ENCODE data around the gene CYB561.

CYB561 gene

DNA sequence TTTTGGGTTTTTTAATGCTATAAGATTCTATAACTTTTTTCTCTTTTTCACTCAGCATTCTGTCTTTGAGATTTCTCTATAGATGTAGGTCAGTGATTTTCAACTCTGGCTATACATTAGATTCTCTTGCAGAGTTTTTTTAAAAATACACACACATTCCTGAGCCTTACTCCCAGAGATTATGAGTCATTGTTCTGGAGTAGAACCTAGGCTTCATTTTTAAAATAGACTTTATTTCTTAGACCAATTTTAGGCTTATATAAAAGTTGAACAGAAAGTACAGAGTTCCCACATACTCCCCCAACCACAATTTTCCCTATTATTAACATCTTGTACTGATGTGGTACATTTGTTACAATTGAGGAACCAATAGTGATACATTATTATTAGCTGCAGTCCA is 63.3 kb downstream of the CYB561 start:
- no peak for DNase-seq
- H3K9me2 ChIP-seq (replicated peaks; ENCODE audit: insufficient read depth, low read length): no peaks in the 10 kb centered on the region
- H3K4me1 ChIP-seq (ENCODE audit: low read length): peaks cover 6% of the 10 kb centered on the region; the same call in 1 of the 2 replicates
- H3K79me2 ChIP-seq (ENCODE audit: low read length): no peaks in the 10 kb centered on the region
- TF ChIP-seq EZH2 (optimal IDR thresholded peaks at IDR 0.05; ENCODE audit: low read depth, low read length) (no peak), CTCF (IDR thresholded peaks at IDR 0.05; ENCODE audit: low read length) (no peak), EZH2phosphoT487 (IDR thresholded peaks at IDR 0.05; ENCODE audit: low read length) (no peak)
- no peaks in the 10 kb centered on the region for H4K20me1 ChIP-seq (ENCODE audit: insufficient read depth, low read length)
- H2AFZ ChIP-seq (ENCODE audit: low read length): no peak overlapping the region
- no peaks in the 10 kb centered on the region for H3K9me3 ChIP-seq (replicated peaks; ENCODE audit: insufficient read depth, low read length)
- no peak overlapping the region for H3K27ac ChIP-seq (ENCODE audit: low read length)
- no peak overlapping the region for H3K4me3 ChIP-seq (ENCODE audit: low read length)
- no peak overlapping the region for H3K4me2 ChIP-seq (ENCODE audit: low read depth, low read length)
- H3F3A ChIP-seq (ENCODE audit: insufficient read depth, low read length): no peaks in the 10 kb centered on the region
- no peak overlapping the region for H3K9ac ChIP-seq (ENCODE audit: low read length)
- no peaks in the 10 kb centered on the region for H3K36me3 ChIP-seq (replicated peaks; ENCODE audit: insufficient read depth, low read length)
- no peaks in the 10 kb centered on the region for H3K27me3 ChIP-seq (replicated peaks; ENCODE audit: insufficient read depth, low read length)

Measured in MM.1S (cell line).